ENCODE results near the gene VEGFB.

VEGFB gene

DNA sequence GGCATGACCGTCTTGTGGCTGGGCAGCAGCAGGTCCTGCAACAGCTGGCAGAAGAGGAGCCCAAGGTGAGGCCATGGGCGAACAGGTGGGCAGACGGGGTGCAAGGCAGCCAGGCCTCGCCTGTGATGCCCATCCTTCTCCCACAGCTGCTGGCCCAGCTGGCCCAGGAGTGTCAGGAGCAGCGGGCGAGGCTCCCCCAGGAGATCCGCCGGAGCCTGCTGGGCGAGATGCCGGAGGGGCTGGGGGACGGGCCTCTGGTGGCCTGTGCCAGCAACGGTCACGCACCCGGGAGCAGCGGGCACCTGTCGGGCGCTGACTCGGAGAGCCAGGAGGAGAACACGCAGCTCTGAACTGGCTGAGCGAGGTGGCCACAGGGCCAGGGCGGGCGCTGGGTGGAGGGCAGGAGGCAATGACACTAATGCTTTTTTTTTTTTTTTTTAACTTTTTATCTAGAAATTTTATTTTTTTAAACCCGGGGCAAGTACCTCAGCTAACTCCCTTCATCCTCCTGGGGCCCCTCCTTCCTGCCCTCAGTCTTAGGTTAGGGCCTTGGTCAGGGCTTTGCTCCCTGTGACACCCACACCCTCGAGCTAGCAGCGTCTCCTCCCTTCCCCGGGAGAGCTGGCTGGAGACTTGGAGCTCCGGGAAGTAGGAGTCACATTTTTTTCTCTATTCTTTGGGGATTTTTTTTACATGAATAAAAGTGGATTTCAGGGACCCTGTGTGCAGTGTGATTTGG, 33.0 kb downstream of the VEGFB start:
- peak; percentile 46; the same call in 1 of the 2 replicates for TF ChIP-seq NFIC (IDR thresholded peaks at IDR 0.05)
- peak; percentile 39; the same call in 1 of the 2 replicates for TF ChIP-seq TCF12 (IDR thresholded peaks at IDR 0.05; ENCODE audit: low read depth)
- no peak for TF ChIP-seq TAF1 (IDR thresholded peaks at IDR 0.05; ENCODE audit: low read depth)

GRCh38 chr11:64268025-64268892, 33.9 kb downstream of the VEGFB start:
- TF ChIP-seq EGR1 (IDR thresholded peaks at IDR 0.05) (no peak), FOXM1 (IDR thresholded peaks at IDR 0.05; ENCODE audit: borderline replicate concordance, low read depth) (no peak), YY1 (IDR thresholded peaks at IDR 0.05; ENCODE audit: low read depth) (no peak), TCF12 (IDR thresholded peaks at IDR 0.05; ENCODE audit: low read depth) (no peak), USF1 (IDR thresholded peaks at IDR 0.05) (no peak), CEBPB (IDR thresholded peaks at IDR 0.05) (no peak), ZBTB7A (IDR thresholded peaks at IDR 0.05; ENCODE audit: low read depth) (no peak), TEAD4 (IDR thresholded peaks at IDR 0.05) (no peak), RAD21 (IDR thresholded peaks at IDR 0.05; ENCODE audit: low read depth) (no peak), MAX (IDR thresholded peaks at IDR 0.05) (no peak), REST (IDR thresholded peaks at IDR 0.05; ENCODE audit: low read depth) (no peak), CREB1 (IDR thresholded peaks at IDR 0.05; ENCODE audit: low read depth) (no peak)

GRCh38 chr11:64268893-64269539, 34.6 kb downstream of the VEGFB start:
- TF ChIP-seq NFIC (IDR thresholded peaks at IDR 0.05), result 0 out of 2 replicates have a peak, but pooled peaks have one; percentile 29
- TF ChIP-seq REST (IDR thresholded peaks at IDR 0.05; ENCODE audit: low read depth), result no peak

GRCh38 chr11:64269540-64270220, 35.3 kb downstream of the VEGFB start:
- TF ChIP-seq CREB1 (IDR thresholded peaks at IDR 0.05; ENCODE audit: low read depth) (peak; percentile 44; the same call in 1 of the 2 replicates), YY1 (IDR thresholded peaks at IDR 0.05; ENCODE audit: low read depth) (peak; percentile 99), TAF1 (IDR thresholded peaks at IDR 0.05; ENCODE audit: low read depth) (peak; percentile 45), TCF12 (IDR thresholded peaks at IDR 0.05; ENCODE audit: low read depth) (peak; percentile 74), RAD21 (IDR thresholded peaks at IDR 0.05; ENCODE audit: low read depth) (no peak), EGR1 (IDR thresholded peaks at IDR 0.05) (peak; percentile 91), REST (IDR thresholded peaks at IDR 0.05; ENCODE audit: low read depth) (no peak), TEAD4 (IDR thresholded peaks at IDR 0.05) (peak; percentile 8; the same call in 1 of the 2 replicates), USF1 (IDR thresholded peaks at IDR 0.05) (peak; percentile 35), CEBPB (IDR thresholded peaks at IDR 0.05) (peak; percentile 76), EP300 (IDR thresholded peaks at IDR 0.05; ENCODE audit: borderline replicate concordance) (peak; percentile 13; the same call in 1 of the 2 replicates), NFIC (IDR thresholded peaks at IDR 0.05) (peak; percentile 26; the same call in 1 of the 2 replicates), MAX (IDR thresholded peaks at IDR 0.05) (peak; percentile 73), ZBTB7A (IDR thresholded peaks at IDR 0.05; ENCODE audit: low read depth) (peak; percentile 92), FOXM1 (IDR thresholded peaks at IDR 0.05; ENCODE audit: borderline replicate concordance, low read depth) (0 out of 2 replicates have a peak, but pooled peaks have one; percentile 19)
